ENCODE data around the gene HS3ST6.
"Not testable (repeated sequence)": the region's sequence is repeated elsewhere in the genome, so short reads cannot be mapped to it uniquely, and the experiment has no call there.

The HS3ST6 gene

GRCh38 chr16:1906055-1906845 lies 12.0 kb downstream of the HS3ST6 start:
- DNase-seq, result no peak

DNA sequence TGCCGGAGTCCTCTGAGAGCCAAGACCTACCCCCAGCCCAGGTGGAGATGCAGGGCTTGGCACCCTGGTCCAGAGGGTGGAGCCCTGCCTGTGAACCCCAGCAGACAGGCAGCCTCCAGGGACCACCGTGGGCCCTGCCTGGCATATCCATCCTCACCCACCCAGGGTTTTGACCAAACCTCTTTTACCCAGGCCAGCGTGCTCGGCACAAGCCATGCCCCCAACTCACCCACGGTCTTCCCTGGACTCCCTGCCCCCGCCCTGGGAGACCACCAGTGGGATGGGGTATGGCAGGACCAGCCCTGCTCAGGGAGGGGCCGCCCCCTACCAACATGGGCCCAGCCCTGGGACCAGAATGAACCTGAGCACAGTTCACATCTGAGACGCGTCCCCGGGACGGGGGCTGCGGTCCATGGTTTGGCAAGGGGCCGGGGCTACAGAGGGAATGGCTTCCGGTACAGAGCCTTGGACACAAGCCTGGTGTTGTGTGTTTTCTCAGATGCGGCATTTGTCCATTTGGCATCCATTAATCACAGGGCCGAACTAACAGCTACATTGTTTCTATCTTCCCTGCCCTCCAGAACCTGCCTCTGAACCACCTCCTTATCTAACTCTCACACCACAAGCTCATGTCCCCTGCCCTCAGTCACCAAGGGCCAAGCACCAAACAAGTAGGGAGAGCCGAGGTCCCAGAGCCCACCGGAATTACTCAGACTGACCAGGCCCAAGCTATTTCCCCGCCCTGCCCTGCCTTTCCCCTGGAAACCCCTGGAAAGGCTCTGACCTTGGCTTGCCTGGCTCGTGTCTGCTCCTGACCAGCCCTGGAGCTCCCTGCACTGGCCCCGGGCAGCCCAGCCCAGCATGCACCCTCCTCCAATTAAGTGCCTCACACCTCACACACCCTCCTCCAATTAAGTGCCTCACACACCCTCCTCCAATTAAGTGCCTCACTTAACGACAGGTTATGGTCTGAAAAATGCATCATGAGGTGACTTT lies 14.1 kb downstream of the HS3ST6 start:
- DNase-seq, result no peak

DNA sequence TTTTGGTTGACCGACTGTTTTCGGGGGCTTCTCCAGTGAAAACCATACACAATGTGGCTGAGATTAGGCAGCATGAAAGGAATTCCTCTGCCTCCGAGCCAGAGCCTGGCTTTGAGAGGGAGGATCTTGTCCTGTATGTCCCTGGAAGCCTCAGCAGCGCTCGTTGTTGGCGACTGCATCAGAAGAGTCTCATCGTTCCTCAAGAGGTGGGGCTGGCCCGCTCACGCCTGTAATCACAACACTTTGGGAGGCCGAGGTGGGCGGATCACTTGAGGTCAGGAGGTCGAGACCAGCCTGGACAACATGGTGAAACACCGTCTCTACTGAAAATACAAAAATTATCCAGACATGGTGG lies 15.0 kb downstream of the HS3ST6 start:
- DNase-seq, result no peak

- DNase-seq, result no peak
These were observed 15.5 kb downstream of the HS3ST6 start for GRCh38 chr16:1902547-1903219.

DNA sequence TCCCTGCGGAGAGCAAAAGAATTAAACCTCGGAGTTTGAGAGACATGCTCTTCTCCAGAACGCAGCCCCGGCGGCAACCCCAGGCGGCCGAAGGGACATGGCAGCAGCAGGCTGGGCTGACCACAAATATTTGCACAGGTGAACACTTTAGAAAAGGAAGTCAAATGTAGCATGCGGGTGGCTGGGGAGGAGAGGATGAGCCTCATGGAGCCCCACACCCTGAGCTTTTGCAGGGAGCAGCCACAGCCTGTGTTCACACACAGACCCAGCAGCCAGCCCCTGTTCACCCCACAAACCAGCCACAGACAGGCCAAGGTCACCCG lies 17.8 kb downstream of the HS3ST6 start:
- DNase-seq, result no peak

- DNase-seq, result no peak
These were observed 18.4 kb downstream of the HS3ST6 start for GRCh38 chr16:1899641-1900451.

DNA sequence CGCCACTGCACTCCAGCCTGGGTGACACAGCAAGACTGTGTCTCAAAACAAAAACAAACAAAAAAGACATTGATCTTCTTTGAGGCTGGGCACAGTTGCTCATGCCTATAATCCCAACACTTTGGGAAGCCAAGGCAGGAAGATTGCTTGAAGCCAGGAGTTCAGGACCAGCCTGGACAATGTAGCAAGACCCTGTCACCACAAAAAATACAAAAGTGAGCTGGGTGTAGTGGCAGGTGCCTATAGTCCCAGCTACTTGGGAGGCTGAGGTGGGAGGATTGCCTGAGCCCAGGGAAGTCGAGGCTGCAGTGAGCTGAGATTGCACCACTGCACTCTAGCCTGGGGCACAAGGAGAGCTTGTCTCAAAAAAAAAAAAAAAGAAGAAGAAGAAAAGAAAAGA lies 20.5 kb downstream of the HS3ST6 start:
- DNase-seq, result not testable (repeated sequence)

- no peak for DNase-seq
These were observed 22.1 kb downstream of the HS3ST6 start for GRCh38 chr16:1895949-1896675.

- no peak for DNase-seq
These were observed 23.1 kb downstream of the HS3ST6 start for GRCh38 chr16:1895068-1895467.

GRCh38 chr16:1890708-1891050 lies 27.5 kb downstream of the HS3ST6 start:
- DNase-seq, result no peak

GRCh38 chr16:1890024-1890707 lies 28.0 kb downstream of the HS3ST6 start:
- no peak for DNase-seq

DNA sequence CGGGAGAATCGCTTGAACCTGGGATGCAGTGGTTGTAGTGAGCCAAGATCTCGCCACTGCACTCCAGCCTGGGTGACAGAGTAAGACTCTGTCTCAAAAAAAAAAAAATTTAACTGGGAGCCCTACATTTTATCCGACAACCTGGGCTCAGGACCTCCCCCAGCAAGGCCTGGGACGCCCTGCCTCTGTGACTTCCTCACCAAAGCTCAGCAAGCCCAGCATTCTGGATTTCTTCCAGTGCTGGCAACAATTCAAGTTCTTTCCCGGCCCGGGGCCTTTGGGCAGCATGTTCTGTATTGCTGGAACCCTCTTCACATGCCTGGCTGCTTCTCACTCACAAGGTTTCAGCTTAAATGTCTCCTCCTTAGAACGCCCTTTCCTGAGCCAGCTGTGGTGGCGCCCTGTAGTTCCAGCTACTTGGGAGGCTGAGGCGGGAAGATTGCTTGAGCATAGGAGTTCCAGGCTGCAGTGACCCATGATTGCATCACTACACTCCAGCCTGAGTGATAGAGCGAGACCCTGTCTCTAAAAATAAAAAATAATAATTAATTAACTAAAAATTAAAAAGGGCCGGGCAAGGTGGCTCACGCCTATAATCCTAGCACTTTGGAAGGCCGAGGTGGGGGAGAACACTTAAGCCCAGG lies 30.4 kb downstream of the HS3ST6 start:
- DNase-seq, result no peak

- no peak for DNase-seq
These were observed 33.3 kb downstream of the HS3ST6 start for GRCh38 chr16:1884889-1885288.

DNA sequence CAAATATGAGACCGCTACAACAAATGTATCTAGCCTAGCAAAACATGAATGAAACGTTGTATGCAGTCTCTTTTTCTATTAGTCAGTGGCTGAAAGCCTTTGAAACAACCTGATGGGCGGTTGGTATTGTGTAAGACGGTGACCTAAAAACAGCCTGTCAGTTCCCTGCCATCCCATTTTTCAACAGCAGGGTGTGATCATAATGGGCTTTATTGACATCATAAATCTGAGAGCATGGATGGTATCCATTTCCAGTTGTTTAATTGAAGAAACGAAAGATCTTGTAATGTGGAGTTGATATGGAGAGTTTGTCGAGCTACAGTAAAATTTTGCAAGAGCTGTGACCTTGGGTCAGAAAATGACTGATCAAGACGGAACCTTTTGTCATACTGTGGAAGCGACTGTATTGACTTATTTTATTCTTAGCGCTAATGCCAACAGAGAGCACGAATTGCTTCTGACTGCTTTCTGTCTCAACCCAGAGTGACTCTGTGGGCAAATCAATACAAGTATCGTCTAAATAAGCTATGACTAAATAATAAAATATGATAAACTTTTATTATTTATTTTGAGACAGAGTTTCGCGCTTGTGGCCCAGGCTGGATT lies 34.0 kb downstream of the HS3ST6 start:
- DNase-seq, result no peak

DNA sequence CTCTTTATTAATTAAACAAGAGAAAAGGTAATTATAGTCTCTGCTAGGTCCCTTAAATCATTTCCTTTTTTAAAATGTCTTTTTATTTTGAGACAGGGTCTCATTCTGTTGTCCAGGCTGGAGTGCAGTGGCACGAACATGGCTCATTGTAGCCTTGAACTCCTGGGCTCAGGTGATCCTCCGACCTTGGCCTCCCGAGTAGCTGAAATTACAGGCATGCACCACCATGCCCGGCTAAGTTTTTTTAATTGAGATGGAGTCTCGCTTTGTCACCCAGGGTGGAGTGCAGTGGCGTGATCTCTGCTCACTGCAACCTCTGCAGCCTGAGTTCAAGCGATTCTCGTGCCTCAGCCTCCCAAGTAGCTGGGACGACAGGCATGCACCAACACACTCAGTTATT lies 37.0 kb downstream of the HS3ST6 start:
- DNase-seq, result not testable (repeated sequence)

- no peak for DNase-seq
These were observed 38.7 kb downstream of the HS3ST6 start for GRCh38 chr16:1879477-1879876.

DNA sequence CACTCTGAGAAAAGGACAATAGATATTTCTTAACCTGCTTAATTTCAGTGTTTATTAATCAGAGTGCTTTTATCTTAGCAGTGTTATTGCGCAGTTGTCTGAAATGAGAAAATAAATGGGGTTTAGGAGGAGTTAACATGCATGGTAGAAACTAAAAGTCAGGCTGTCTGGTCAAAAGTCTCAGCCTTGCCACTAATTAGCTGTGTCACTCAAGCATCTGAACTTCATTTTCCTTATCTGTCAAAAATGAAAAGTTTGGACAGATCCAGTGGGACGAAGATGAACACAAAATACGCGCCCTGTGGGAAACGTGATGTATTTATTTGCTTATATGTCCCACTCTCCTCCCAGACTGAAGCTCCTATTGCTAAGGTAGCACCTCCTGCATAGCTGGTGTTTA lies 40.0 kb downstream of the HS3ST6 start:
- no peak for DNase-seq

DNA sequence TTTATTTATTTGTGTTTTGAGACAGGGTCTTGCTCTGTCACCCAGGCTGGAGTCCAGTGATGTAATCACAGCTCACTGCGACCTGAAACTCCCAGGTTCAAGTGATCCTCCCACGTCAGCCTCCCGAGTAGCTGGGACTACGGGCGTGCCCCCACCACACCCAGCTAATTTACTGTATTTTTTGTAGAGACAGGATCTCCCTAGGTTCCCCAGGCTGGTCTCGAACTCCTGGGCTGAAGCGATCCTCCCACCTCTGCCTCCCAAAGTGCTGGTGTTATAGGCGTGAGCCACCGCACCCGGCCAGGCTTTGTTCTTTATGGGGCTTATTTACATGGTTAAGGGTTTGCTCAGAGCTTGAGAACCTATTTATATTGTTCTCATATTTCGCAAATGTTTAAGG lies 40.4 kb downstream of the HS3ST6 start:
- DNase-seq, result no peak

DNA sequence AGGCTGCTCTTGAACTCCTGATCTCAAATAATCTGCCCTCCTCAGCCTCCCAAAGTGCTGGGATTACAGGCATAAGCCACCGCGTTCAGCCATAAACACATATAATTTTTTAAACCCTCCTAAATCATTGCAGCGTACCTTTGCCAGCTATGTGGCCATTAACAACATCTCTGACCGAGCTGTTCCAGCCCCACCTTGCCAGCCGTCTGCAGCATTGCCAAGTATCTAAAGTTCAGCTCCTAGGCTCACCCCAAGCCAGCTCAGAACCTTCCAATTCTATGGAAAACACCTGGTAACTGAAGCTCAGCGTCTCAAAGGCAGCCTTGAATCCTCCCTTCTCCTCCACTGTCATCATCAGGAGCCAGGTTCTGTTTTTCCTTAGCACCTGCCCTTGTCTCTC lies 41.1 kb downstream of the HS3ST6 start:
- DNase-seq, result no peak

DNA sequence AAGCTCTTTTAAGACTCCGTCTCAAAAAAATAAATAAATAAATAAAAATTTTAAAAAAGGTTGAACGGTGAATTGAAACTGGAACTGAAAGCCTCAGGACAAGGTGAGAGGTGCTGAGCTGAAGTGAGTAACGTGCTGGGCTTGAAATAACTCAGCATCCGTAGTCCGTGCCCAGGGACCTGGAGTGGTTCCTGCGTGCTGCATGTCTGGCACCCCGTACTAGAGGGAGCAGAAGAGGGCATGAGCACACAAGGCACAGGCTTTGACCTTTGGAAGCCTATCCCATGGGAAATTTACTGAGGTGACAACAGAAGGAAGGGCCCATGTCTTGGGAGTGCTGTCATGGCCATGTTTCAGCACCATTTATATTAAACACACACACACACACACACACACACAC lies 41.7 kb downstream of the HS3ST6 start:
- DNase-seq, result no peak

- not testable (repeated sequence) for DNase-seq
These were observed 42.1 kb downstream of the HS3ST6 start for GRCh38 chr16:1876066-1876465.
